Common myeloid progenitor, CD34-positive (primary cell): ENCODE data around the gene NFIA.

Experiments used
- CTCF ChIA-PET: fragments of 350-600 bp; sonication (Branson Sonifier 250); formaldehyde crosslinking; loops from one replicate; lab custom pipeline; 2021; ENCODE audit warnings: antibody characterized with exemption; lab: Charles Lee
- POLR2A ChIA-PET: fragments of 350-600 bp; sonication (Branson Sonifier 250); formaldehyde crosslinking; loops from one replicate; lab custom pipeline; 2021; ENCODE audit warnings: antibody characterized with exemption; lab: Charles Lee
- DNase-seq, 3 donors: peaks; one replicate each; pipeline versions ENCODE4 v3.0.0 to v3.0.0-alpha.2; 2013
- H3K27ac ChIP-seq, 2 experiments: 1 replicate in 1 of 2; 2 replicates in 1 of 2; pipeline ENCODE4 v1.7.0; 2013; ENCODE audit warnings: inconsistent platforms in 2 of 2, low read length in 2 of 2, mild to moderate bottlenecking in 2 of 2, low read depth in 1 of 2, moderate library complexity in 1 of 2; ENCODE audit not compliant: severe bottlenecking in 2 of 2, insufficient read depth in 1 of 2, poor library complexity in 1 of 2
- H3K27me3 ChIP-seq, 5 experiments: replicated peaks in 2 of 5; 1 replicate in 3 of 5; 2 replicates in 2 of 5; pipeline versions ENCODE4 v1.6.1 to v1.7.0; 2013; ENCODE audit warnings: low read length in 4 of 5, mild to moderate bottlenecking in 2 of 5, moderate library complexity in 2 of 5, inconsistent platforms in 1 of 5; ENCODE audit not compliant: insufficient read depth in 5 of 5, control insufficient read depth in 4 of 5
- H3K36me3 ChIP-seq, 4 experiments: 1 replicate in 2 of 4; 2 replicates in 2 of 4; pipeline versions ENCODE4 v1.6.1 to v1.7.0; 2013; ENCODE audit warnings: low read length in 3 of 4, control low read depth in 1 of 4, mild to moderate bottlenecking in 1 of 4; ENCODE audit not compliant: control insufficient read depth in 4 of 4, insufficient read depth in 4 of 4
- H3K4me1 ChIP-seq, 4 experiments: 1 replicate in 3 of 4; 2 replicates in 1 of 4; pipeline versions ENCODE4 v1.6.1 to v1.7.1; 2013; ENCODE audit warnings: low read length in 3 of 4, mild to moderate bottlenecking in 3 of 4, control low read depth in 1 of 4, inconsistent platforms in 1 of 4, moderate library complexity in 1 of 4; ENCODE audit not compliant: control insufficient read depth in 4 of 4, insufficient read depth in 4 of 4; ENCODE audit errors: control extremely low read depth in 1 of 4
- H3K4me3 ChIP-seq, 7 experiments: 1 replicate in 4 of 7; 2 replicates in 3 of 7; pipeline versions ENCODE4 v1.5.1 to v1.7.0; 2013; ENCODE audit warnings: mild to moderate bottlenecking in 7 of 7, low read length in 6 of 7, moderate library complexity in 6 of 7, inconsistent platforms in 2 of 7, low read depth in 2 of 7, control low read depth in 1 of 7; ENCODE audit not compliant: insufficient read depth in 4 of 7, control insufficient read depth in 1 of 7; ENCODE audit errors: extremely low read depth in 1 of 7
- H3K9me3 ChIP-seq, 5 experiments: 1 replicate in 4 of 5; 2 replicates in 1 of 5; pipeline versions ENCODE4 v1.6.1 to v1.7.1; 2013; ENCODE audit warnings: low read length in 4 of 5, mild to moderate bottlenecking in 2 of 5, inconsistent platforms in 1 of 5, low read depth in 1 of 5, moderate library complexity in 1 of 5; ENCODE audit not compliant: control insufficient read depth in 4 of 5, insufficient read depth in 2 of 5; ENCODE audit errors: control extremely low read depth in 1 of 5
- WGBS: methylation state at CpG from one replicate; pipeline ENCODE4 v1.1.5; 2013; ENCODE audit not compliant: insufficient coverage; 5-methylcytosine and 5-hydroxymethylcytosine counted together

The NFIA gene

DNA sequence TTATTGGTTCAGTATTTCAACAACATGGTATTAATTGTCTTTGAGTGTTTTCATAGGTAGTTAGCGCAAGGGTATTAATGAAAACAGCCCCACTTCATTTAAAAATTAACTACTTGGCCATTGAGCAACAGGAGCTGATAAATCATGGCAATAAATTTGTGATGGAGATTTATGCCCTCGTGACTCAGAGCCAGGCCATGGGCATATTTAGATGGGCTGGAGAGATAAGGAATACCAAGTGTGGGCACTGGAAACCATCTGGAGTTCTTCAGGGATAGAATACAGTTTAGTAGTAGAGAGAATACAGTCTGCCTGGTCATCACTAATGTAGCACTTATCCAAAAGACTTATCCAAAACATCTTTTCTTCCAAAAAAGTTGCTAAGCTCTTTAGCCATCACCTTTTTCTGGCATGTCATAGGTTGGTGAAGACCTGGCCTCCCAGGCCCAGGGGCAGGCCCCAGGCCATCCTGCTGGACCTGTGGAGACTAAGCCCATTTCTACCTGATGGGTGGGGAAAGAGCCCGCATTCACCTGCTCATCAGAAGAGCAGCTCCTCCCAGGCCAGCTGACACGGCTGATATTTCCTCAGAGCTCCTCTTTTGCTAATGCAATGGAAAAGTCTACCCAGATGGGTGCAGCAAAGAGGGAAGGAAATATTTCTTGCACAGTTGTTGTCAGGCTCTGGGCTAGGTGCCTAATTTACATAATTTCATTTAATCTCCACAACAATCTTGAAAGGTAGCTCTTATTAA, 404.6 kb downstream of the NFIA start:
- Histone ChIP-seq H3K27me3 (no peaks in the 10 kb centered on the region), H3K4me1 (no peaks in the 10 kb centered on the region), H3K36me3 (no peaks in the 10 kb centered on the region), H3K27ac (no peak overlapping the region), H3K9me3 (no peaks in the 10 kb centered on the region), H3K4me3 (no peak overlapping the region)
- POLR2A ChIA-PET, result no interaction called here
- WGBS, result 67% methylated on average over 3 of the region's 4 CpGs
- peak in 1 of 3 donors; percentile 7 for DNase-seq
- CTCF ChIA-PET, result interaction anchor here (1.9 kb wide), 1 partner anchor 10 kb away, joined by 5 read pairs; no protein-coding TSS in a partner anchor

DNA sequence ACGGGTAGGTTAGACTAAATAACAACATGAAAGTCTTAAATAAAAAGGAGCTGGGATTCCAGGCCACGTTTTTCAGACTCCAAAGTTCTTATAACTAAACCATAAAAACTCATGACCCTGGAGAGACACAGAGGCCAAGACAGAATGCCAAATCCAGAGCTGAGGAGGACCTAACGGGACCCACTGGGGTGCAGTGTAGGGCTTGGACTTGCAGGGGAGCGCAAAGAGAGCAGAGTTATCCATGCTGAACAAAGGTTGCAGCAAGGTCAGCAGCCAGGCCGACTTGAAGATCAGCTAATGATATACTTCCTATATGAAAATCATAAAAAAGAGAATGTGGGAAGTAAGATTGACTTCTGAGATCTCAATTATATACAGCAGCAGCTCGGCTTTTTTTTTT, 405.4 kb downstream of the NFIA start:
- WGBS, result 50% methylated on average over 2 of the region's 6 CpGs
- no peak overlapping the region for H3K4me3 ChIP-seq
- no peaks in the 10 kb centered on the region for H3K36me3 ChIP-seq
- H3K9me3 ChIP-seq, result no peaks in the 10 kb centered on the region
- no peak for DNase-seq
- H3K4me1 ChIP-seq, result no peaks in the 10 kb centered on the region
- H3K27ac ChIP-seq, result no peak overlapping the region
- ChIA-PET CTCF (interaction anchor here (0.5 to 1.9 kb wide), 2 partner anchors 9 to 208 kb away, joined by 3 to 5 read pairs; no protein-coding TSS in a partner anchor), POLR2A (no interaction called here)
- H3K27me3 ChIP-seq, result no peaks in the 10 kb centered on the region

DNA sequence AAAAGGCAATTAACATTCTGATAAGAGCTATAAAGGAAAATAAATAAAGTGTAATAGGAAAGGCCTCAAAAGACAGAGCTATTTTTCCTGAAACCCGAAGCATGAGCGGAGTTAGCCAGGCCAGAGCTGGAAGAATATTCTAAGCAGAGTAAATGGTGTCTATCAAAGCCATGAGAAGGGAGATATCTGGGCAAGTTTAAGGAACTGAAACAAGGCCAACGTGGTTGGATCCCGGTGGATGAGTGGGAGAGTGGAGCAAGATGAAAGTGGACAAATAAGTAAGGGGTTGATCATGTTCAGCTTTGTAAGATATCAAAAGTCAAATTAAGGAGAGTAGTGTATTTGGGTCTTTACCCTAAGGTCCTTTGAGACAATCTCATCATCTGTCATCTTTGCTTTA, 408.6 kb downstream of the NFIA start:
- Histone ChIP-seq H3K9me3 (no peaks in the 10 kb centered on the region), H3K27ac (no peak overlapping the region), H3K4me1 (no peaks in the 10 kb centered on the region), H3K4me3 (no peak overlapping the region), H3K36me3 (no peaks in the 10 kb centered on the region), H3K27me3 (no peaks in the 10 kb centered on the region)
- POLR2A ChIA-PET, result no interaction called here
- no peak for DNase-seq
- CTCF ChIA-PET, result interaction anchor here (0.9 to 1.4 kb wide), 2 partner anchors 20 to 38 kb away, joined by 3 to 4 read pairs; no protein-coding TSS in a partner anchor
- WGBS, result 97% methylated on average over 4 of the region's 4 CpGs

DNA sequence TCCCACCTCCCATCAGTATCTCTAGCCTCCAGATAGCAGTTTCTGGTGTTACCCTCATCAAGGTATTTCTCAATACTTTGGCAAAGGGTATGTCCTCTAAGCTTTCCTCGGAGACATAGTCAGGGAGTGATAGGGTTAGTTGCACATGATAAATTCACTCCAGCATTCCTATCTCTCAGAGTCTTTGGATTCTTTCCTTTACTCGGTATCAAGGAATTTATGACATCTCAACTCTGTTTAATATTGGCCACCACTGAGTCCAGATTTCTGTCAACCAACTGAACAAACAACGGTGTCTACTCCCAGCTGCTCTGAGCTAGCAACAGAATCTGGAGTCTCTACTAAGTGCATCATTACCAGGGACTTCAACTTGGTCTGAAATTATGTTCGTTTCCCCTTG, 409.1 kb downstream of the NFIA start:
- H3K27me3 ChIP-seq, result no peaks in the 10 kb centered on the region
- 100% methylated on average over 3 of the region's 4 CpGs for WGBS
- no peak for DNase-seq
- CTCF ChIA-PET, result interaction anchor here (0.9 to 1.4 kb wide), 2 partner anchors 19 to 38 kb away, joined by 3 to 4 read pairs; no protein-coding TSS in a partner anchor
- no peaks in the 10 kb centered on the region for H3K4me1 ChIP-seq
- no peaks in the 10 kb centered on the region for H3K36me3 ChIP-seq
- no peaks in the 10 kb centered on the region for H3K9me3 ChIP-seq
- no peak overlapping the region for H3K4me3 ChIP-seq
- POLR2A ChIA-PET, result no interaction called here
- H3K27ac ChIP-seq, result no peak overlapping the region

DNA sequence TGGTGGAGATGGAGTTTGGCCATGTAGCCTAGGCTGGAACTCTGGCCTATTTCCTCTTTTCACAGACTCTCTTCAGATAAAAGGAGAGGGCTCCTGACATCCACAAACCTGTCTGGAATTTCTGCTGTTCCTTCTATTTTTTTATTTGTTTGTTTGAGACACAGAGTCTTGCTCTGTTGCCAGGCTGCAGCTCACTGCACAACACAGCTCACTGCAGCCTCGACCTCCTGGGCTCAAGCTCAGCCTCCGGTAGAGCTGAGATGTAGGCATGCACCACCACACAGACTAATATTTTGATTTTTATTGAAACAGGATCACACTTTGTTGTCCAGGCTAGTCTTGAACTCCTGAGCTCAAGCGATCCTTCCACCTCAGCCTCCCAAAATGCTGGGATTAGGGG, 411.6 kb downstream of the NFIA start:
- 100% methylated on average over 3 of the region's 3 CpGs for WGBS
- Histone ChIP-seq H3K9me3 (no peaks in the 10 kb centered on the region), H3K27me3 (no peaks in the 10 kb centered on the region), H3K4me1 (no peaks in the 10 kb centered on the region), H3K27ac (no peak overlapping the region), H3K36me3 (no peaks in the 10 kb centered on the region), H3K4me3 (no peak overlapping the region)
- ChIA-PET POLR2A (no interaction called here), CTCF (no interaction called here)
- DNase-seq, result no peak

DNA sequence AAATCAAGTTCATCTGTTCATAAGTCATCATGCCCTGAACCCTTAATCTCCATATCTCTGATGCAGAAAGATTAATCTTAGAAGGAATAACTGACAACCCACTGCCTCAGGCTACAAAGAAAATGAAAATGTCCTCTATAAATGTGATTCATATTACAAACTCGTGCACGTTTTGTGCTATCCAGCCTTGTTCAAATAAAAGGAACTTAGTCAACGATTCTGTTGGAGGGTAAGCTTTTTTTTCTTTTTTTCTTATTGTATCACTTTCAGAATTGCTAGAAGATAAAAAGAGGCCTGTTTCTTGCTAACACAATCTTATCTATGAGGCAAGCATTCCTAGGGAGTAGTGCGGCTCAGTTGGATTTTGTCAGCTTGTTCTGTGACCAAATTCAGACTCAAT, 414.1 kb downstream of the NFIA start:
- no peak overlapping the region for H3K4me3 ChIP-seq
- POLR2A ChIA-PET, result interaction anchor here (0.6 kb wide), 1 partner anchor 92 kb away, joined by 3 read pairs; no protein-coding TSS in a partner anchor

DNA sequence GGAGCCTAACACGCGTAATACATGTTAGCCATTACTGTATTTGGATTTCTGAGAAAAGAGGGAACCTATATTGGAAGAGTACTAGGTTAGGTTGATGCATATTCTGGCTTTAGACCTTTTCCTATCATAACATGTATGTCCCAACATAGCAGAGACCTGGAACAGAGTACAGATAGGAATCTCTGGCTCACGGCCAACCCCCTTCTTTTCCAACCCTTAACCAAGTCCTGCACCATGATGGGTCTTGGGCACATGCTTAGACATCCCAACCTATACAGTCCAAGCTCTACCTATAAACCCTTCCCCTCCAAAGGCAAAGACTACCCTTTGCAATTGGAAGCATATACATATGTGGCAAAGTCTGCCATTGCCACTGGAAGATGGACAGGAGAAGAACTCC, 414.7 kb downstream of the NFIA start:
- no peak overlapping the region for H3K4me3 ChIP-seq
- CTCF ChIA-PET, result interaction anchor here (1.3 kb wide), 1 partner anchor 9 kb away, joined by 5 read pairs; no protein-coding TSS in a partner anchor

More for the DNA sequence above, 414.1 kb downstream of the NFIA start:
- CTCF ChIA-PET, result interaction anchor here (1.3 kb wide), 1 partner anchor 9 kb away, joined by 5 read pairs; no protein-coding TSS in a partner anchor
- Histone ChIP-seq H3K4me1 (no peaks in the 10 kb centered on the region), H3K27ac (no peak overlapping the region), H3K27me3 (no peaks in the 10 kb centered on the region), H3K9me3 (no peaks in the 10 kb centered on the region), H3K36me3 (no peaks in the 10 kb centered on the region)
- no CpG with 5 or more reads among the region's 4 CpGs for WGBS
- no peak for DNase-seq

More for the DNA sequence above, 414.7 kb downstream of the NFIA start:
- H3K27me3 ChIP-seq, result no peaks in the 10 kb centered on the region
- no peaks in the 10 kb centered on the region for H3K36me3 ChIP-seq
- WGBS, result 100% methylated on average over 2 of the region's 3 CpGs
- POLR2A ChIA-PET, result no interaction called here
- no peak overlapping the region for H3K27ac ChIP-seq
- no peak for DNase-seq
- peaks cover 0 to 3% (median 0%) of the 10 kb centered on the region in 4 experiments for H3K4me1 ChIP-seq
- no peaks in the 10 kb centered on the region for H3K9me3 ChIP-seq
